Measurements from ENCODE around the gene HSDL2.
"Not testable (repeated sequence)": the region's sequence is repeated elsewhere in the genome, so short reads cannot be mapped to it uniquely, and the experiment has no call there.

The HSDL2 gene

GRCh38 chr9:112366591-112366990, 13.3 kb upstream of the HSDL2 start:
- DNase-seq (ENCODE audit: low spot score), result no peak

- no peak for DNase-seq (ENCODE audit: low spot score)
These were observed 12.4 kb upstream of the HSDL2 start for GRCh38 chr9:112367465-112367864.

GRCh38 chr9:112369817-112370216, 10.1 kb upstream of the HSDL2 start:
- no peak for DNase-seq (ENCODE audit: low spot score)

- DNase-seq (ENCODE audit: low spot score), result no peak
These were observed 8.8 kb upstream of the HSDL2 start for GRCh38 chr9:112371060-112371459.

- DNase-seq (ENCODE audit: low spot score), result not testable (repeated sequence)
These were observed 6.2 kb upstream of the HSDL2 start for GRCh38 chr9:112373666-112374065.

- DNase-seq (ENCODE audit: low spot score), result not testable (repeated sequence)
These were observed 5.7 kb upstream of the HSDL2 start for GRCh38 chr9:112374232-112374631.

GRCh38 chr9:112375361-112375760, 4.5 kb upstream of the HSDL2 start:
- no peak for DNase-seq (ENCODE audit: low spot score)

GRCh38 chr9:112377087-112377486, 2.8 kb upstream of the HSDL2 start:
- DNase-seq (ENCODE audit: low spot score), result no peak

- DNase-seq (ENCODE audit: low spot score), result no peak
These were observed 2.1 kb upstream of the HSDL2 start for GRCh38 chr9:112377684-112378327.

- peak; percentile 10 for DNase-seq (ENCODE audit: low spot score)
These were observed 1.4 kb upstream of the HSDL2 start for GRCh38 chr9:112378328-112379176.

GRCh38 chr9:112379177-112380101, 469 bp upstream of the HSDL2 start:
- DNase-seq (ENCODE audit: low spot score), result peak; percentile 98

- DNase-seq (ENCODE audit: low spot score), result no peak
These were observed 915 bp downstream of the HSDL2 start for GRCh38 chr9:112380825-112381221.

- DNase-seq (ENCODE audit: low spot score), result no peak
These were observed 2.2 kb downstream of the HSDL2 start for GRCh38 chr9:112382066-112382465.

GRCh38 chr9:112382501-112383364, 2.8 kb downstream of the HSDL2 start:
- DNase-seq (ENCODE audit: low spot score), result no peak

GRCh38 chr9:112384219-112384618, 4.3 kb downstream of the HSDL2 start:
- no peak for DNase-seq (ENCODE audit: low spot score)

GRCh38 chr9:112384690-112385089, 4.8 kb downstream of the HSDL2 start:
- DNase-seq (ENCODE audit: low spot score), result no peak

GRCh38 chr9:112387115-112387514, 7.2 kb downstream of the HSDL2 start:
- no peak for DNase-seq (ENCODE audit: low spot score)

- not testable (repeated sequence) for DNase-seq (ENCODE audit: low spot score)
These were observed 10.0 kb downstream of the HSDL2 start for GRCh38 chr9:112389897-112390296.

GRCh38 chr9:112391936-112392560, 12.1 kb downstream of the HSDL2 start:
- not testable (repeated sequence) for DNase-seq (ENCODE audit: low spot score)

- not testable (repeated sequence) for DNase-seq (ENCODE audit: low spot score)
These were observed 13.2 kb downstream of the HSDL2 start for GRCh38 chr9:112393146-112393545.

GRCh38 chr9:112396416-112396815, 16.5 kb downstream of the HSDL2 start:
- DNase-seq (ENCODE audit: low spot score), result no peak
